ENCODE results near the gene LAMTOR4. TPM values are rescaled to one million over a fixed set of nuclear protein-coding genes. Genes with fewer than 3 reads are reported as not detected.
A peak's percentile ranks its signal among the peaks of the same experiment; 100 is the strongest.
"Not testable (repeated sequence)": the region's sequence is repeated elsewhere in the genome, so short reads cannot be mapped to it uniquely, and the experiment has no call there.

LAMTOR4 gene
- total and polyA plus RNA-seq, 12 donors: 33.1 to 266 (median 159) TPM

DNA sequence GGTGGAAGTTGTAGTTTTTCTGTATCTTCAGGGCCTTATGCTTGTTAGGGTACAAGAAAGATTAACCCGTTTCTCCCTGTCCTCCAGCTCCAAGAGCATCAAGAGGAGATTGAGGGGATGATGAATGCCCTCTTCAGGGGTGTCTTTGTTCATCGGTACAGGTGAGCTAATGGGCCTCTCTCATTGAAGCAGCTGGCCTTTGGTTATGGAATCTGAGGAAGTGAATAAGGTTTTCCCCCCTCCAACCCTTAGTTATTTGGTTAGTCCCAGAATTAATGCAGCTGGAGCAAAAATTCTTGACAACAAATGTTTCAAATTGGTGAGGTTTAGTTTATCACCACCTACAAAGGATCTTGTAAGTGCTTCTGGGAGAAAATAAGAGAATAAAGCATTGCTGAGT is 46.5 kb downstream of the LAMTOR4 start:
- no peak overlapping the region for H3K27ac ChIP-seq
- no peaks in the 10 kb centered on the region for H3K36me3 ChIP-seq (replicated peaks in 1 of 2)
- H3K4me1 ChIP-seq (replicated peaks in 1 of 2): no peaks in the 10 kb centered on the region
- 82 to 97% (median 84%) methylated on average over 2 of the region's 2 CpGs for WGBS, 4 donors
- no peak overlapping the region for H3K4me3 ChIP-seq
- H3K27me3 ChIP-seq: no peaks in the 10 kb centered on the region
- TF ChIP-seq, protein P1, sequence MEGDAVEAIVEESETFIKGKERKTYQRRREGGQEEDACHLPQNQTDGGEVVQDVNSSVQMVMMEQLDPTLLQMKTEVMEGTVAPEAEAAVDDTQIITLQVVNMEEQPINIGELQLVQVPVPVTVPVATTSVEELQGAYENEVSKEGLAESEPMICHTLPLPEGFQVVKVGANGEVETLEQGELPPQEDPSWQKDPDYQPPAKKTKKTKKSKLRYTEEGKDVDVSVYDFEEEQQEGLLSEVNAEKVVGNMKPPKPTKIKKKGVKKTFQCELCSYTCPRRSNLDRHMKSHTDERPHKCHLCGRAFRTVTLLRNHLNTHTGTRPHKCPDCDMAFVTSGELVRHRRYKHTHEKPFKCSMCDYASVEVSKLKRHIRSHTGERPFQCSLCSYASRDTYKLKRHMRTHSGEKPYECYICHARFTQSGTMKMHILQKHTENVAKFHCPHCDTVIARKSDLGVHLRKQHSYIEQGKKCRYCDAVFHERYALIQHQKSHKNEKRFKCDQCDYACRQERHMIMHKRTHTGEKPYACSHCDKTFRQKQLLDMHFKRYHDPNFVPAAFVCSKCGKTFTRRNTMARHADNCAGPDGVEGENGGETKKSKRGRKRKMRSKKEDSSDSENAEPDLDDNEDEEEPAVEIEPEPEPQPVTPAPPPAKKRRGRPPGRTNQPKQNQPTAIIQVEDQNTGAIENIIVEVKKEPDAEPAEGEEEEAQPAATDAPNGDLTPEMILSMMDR (IDR thresholded peaks at IDR 0.05): no peak
- no peak for TF ChIP-seq POLR2A (IDR thresholded peaks at IDR 0.05)
- intact Hi-C loops (cut with DNase I): no loop called here
- no peak for DNase-seq
- H3K9me3 ChIP-seq (replicated peaks in 1 of 3): no peaks in the 10 kb centered on the region

DNA sequence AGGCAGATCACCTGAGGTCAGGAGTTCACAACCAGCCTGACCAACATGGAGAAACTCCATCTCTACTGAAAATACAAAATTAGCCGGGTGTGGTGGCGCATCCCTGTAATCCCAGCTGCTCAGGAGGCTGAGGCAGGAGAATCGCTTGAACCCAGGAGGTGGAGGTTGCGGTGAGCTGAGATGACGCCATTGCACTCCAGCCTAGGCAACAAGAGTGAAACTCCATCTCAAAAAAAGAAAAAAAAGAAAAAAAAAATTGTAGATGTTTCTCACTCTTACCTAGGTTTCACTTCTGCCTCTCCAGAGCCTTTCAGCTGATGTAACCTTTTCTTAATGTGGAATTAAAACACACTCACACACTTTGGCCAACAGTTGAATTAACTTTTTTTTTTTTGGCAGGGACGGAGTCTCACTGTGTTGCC is 47.2 kb downstream of the LAMTOR4 start:
- H3K9me3 ChIP-seq (replicated peaks in 1 of 3); H3K36me3 ChIP-seq (replicated peaks in 1 of 2); intact Hi-C loops (cut with DNase I); H3K27me3 ChIP-seq; H3K27ac ChIP-seq; H3K4me1 ChIP-seq (replicated peaks in 1 of 2); H3K4me3 ChIP-seq: not testable (repeated sequence)
- WGBS, 4 donors: 91 to 97% (median 96%) methylated on average over 6 of the region's 6 CpGs
- peak in 1 of 7 donors; percentile 21 for DNase-seq

DNA sequence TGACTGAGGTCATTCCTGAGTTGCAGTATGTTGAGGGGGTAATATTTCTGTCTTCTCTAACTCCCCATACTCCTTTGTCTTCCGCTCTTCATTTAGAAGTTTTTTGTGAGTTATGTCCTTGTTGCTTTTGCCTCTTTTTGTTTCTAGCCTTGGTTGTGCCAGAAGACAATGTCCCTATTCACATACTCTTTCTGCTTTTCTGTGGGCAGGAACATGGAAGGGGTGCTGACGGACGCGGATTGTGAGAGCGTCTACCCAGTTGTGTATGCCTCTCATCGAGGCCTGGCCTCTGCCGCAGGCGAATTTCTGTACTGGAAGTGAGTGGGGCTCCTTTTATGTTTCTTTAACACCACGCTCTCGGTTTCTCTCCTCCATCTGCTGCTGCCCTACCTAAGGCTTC is 49.5 kb downstream of the LAMTOR4 start:
- Histone ChIP-seq H3K27me3 (no peaks in the 10 kb centered on the region), H3K4me3 (no peak overlapping the region), H3K36me3 (replicated peaks in 1 of 2) (no peaks in the 10 kb centered on the region), H3K27ac (no peak overlapping the region), H3K9me3 (replicated peaks in 1 of 3) (no peaks in the 10 kb centered on the region), H3K4me1 (replicated peaks in 1 of 2) (no peaks in the 10 kb centered on the region)
- 87 to 93% (median 92%) methylated on average over 10 of the region's 10 CpGs for WGBS, 4 donors
- peak in 1 of 7 donors; percentile 17 for DNase-seq
- intact Hi-C loops (cut with DNase I): no loop called here
- TF ChIP-seq, protein P1 (IDR thresholded peaks at IDR 0.05): no peak

DNA sequence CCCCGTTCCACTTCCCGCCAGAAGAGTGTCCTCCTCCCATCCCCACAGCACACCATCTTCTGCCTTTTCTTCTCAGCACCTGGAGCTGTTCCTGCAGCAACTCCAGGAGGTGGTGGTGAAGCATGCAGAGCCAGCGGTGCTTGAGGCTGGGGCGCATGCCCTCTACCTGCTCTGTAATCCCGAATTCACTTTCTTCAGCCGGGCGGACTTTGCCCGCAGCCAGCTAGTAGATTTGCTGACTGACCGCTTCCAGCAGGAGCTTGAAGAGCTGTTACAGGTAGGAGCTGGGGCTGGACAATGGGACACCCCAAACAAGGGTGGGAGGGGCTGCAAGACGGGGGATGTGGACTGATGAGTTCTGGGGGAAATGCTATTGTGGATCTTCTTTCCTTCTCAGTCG is 52.0 kb downstream of the LAMTOR4 start:
- no peaks in the 10 kb centered on the region for H3K9me3 ChIP-seq (replicated peaks in 1 of 3)
- no peaks in the 10 kb centered on the region for H3K27me3 ChIP-seq
- no peaks in the 10 kb centered on the region for H3K36me3 ChIP-seq (replicated peaks in 1 of 2)
- WGBS, 4 donors: 91 to 95% (median 92%) methylated on average over 11 of the region's 11 CpGs
- no peak overlapping the region for H3K4me3 ChIP-seq
- TF ChIP-seq, protein P1 (IDR thresholded peaks at IDR 0.05): no peak
- TF ChIP-seq POLR2A (IDR thresholded peaks at IDR 0.05): no peak
- no peak for DNase-seq
- H3K27ac ChIP-seq: no peak overlapping the region
- intact Hi-C loops (cut with DNase I): no loop called here
- no peaks in the 10 kb centered on the region for H3K4me1 ChIP-seq (replicated peaks in 1 of 2)

Small RNAs within 50 kb of the gene (microRNA-seq; reads per million reads assigned to microRNA genes)
- gene MIR4658: 0.45 to 0.76 (median 0.57) reads per million in 3 donors

Other genes with a start within 250 kb of the LAMTOR4 start
- gene TRIM4, start 229.4 kb upstream of the LAMTOR4 start, total RNA-seq: 10 to 100 TPM; 30.7 to 57.0 (median 37.5) TPM
- gene TRIM4, start 229.4 kb upstream of the LAMTOR4 start, polyA plus RNA-seq: 10 to 100 TPM; 17.2 to 52.9 (median 19.5) TPM
- under 1 TPM in 1 of 9 donors, not detected in 8; 0.11 TPM for gene GJC3, start 219.3 kb upstream of the LAMTOR4 start, total RNA-seq
- gene GJC3, start 219.3 kb upstream of the LAMTOR4 start, polyA plus RNA-seq: under 1 TPM; 0.27 to 0.40 (median 0.34) TPM
- gene AZGP1, start 172.9 kb upstream of the LAMTOR4 start, total RNA-seq: 1 to 10 TPM in 5 of 9 donors, under 1 TPM in 2, not detected in 2; 0.50 to 3.1 (median 1.8) TPM
- 10 to 100 TPM in 1 of 3 donors, 1 to 10 TPM in 1, under 1 TPM in 1; 0.88 to 29.7 (median 3.9) TPM for gene AZGP1, start 172.9 kb upstream of the LAMTOR4 start, polyA plus RNA-seq
- 100 to 1,000 TPM in 2 of 9 donors, 10 to 100 TPM in 7; 35.2 to 134 (median 57.8) TPM for gene ZKSCAN1, start 133.3 kb upstream of the LAMTOR4 start, total RNA-seq
- 10 to 100 TPM; 20.3 to 46.6 (median 38.7) TPM for gene ZKSCAN1, start 133.3 kb upstream of the LAMTOR4 start, polyA plus RNA-seq
- 10 to 100 TPM in 8 of 9 donors, 1 to 10 TPM in 1; 10.0 to 22.7 (median 14.7) TPM for gene ZSCAN21, start 99.1 kb upstream of the LAMTOR4 start, total RNA-seq
- gene ZSCAN21, start 99.1 kb upstream of the LAMTOR4 start, polyA plus RNA-seq: 10 to 100 TPM; 11.2 to 14.9 (median 12.5) TPM
- gene ZNF3, start 67.2 kb upstream of the LAMTOR4 start, total RNA-seq: 10 to 100 TPM; 13.2 to 47.3 (median 22.2) TPM
- 10 to 100 TPM; 17.4 to 25.5 (median 23.2) TPM for gene ZNF3, start 67.2 kb upstream of the LAMTOR4 start, polyA plus RNA-seq
- gene COPS6, start 59.9 kb upstream of the LAMTOR4 start, total RNA-seq: 100 to 1,000 TPM in 5 of 9 donors, 10 to 100 TPM in 4; 25.5 to 130 (median 101) TPM
- 100 to 1,000 TPM; 135 to 194 (median 187) TPM for gene COPS6, start 59.9 kb upstream of the LAMTOR4 start, polyA plus RNA-seq
- 10 to 100 TPM; 13.6 to 51.0 (median 28.3) TPM for gene MCM7, start 47.5 kb upstream of the LAMTOR4 start, total RNA-seq
- 10 to 100 TPM; 12.2 to 72.3 (median 52.4) TPM for gene MCM7, start 47.5 kb upstream of the LAMTOR4 start, polyA plus RNA-seq
- 10 to 100 TPM in 7 of 9 donors, 1 to 10 TPM in 2; 9.6 to 24.0 (median 15.9) TPM for gene AP4M1, start 47.3 kb upstream of the LAMTOR4 start, total RNA-seq
- 10 to 100 TPM in 2 of 3 donors, 1 to 10 TPM in 1; 9.6 to 30.1 (median 23.5) TPM for gene AP4M1, start 47.3 kb upstream of the LAMTOR4 start, polyA plus RNA-seq
- 100 to 1,000 TPM in 1 of 9 donors, 10 to 100 TPM in 8; 16.0 to 141 (median 70.7) TPM for gene TAF6, start 29.6 kb upstream of the LAMTOR4 start, total RNA-seq
- gene TAF6, start 29.6 kb upstream of the LAMTOR4 start, polyA plus RNA-seq: 10 to 100 TPM; 41.3 to 69.4 (median 67.9) TPM
- gene CNPY4, start 29.3 kb upstream of the LAMTOR4 start, total RNA-seq: 10 to 100 TPM; 14.0 to 46.5 (median 23.3) TPM
- gene CNPY4, start 29.3 kb upstream of the LAMTOR4 start, polyA plus RNA-seq: 10 to 100 TPM; 16.5 to 28.1 (median 27.3) TPM
- gene MBLAC1, start 22.0 kb upstream of the LAMTOR4 start, total RNA-seq: 1 to 10 TPM; 1.5 to 7.0 (median 3.5) TPM
- 1 to 10 TPM in 2 of 3 donors, under 1 TPM in 1; 0.38 to 4.2 (median 2.7) TPM for gene MBLAC1, start 22.0 kb upstream of the LAMTOR4 start, polyA plus RNA-seq
- gene TRAPPC14, start 9.8 kb downstream of the LAMTOR4 start, total RNA-seq: 10 to 100 TPM in 7 of 9 donors, 1 to 10 TPM in 2; 4.3 to 23.7 (median 16.9) TPM
- 10 to 100 TPM; 10.2 to 57.7 (median 47.5) TPM for gene TRAPPC14, start 9.8 kb downstream of the LAMTOR4 start, polyA plus RNA-seq
- gene GAL3ST4, start 19.7 kb downstream of the LAMTOR4 start, total RNA-seq: 10 to 100 TPM in 2 of 9 donors, 1 to 10 TPM in 6, under 1 TPM in 1; 0.78 to 14.3 (median 8.0) TPM
- gene GAL3ST4, start 19.7 kb downstream of the LAMTOR4 start, polyA plus RNA-seq: 1 to 10 TPM; 3.4 to 4.0 (median 3.5) TPM
- 1 to 10 TPM in 5 of 9 donors, under 1 TPM in 4; 0.35 to 4.3 (median 1.1) TPM for gene GPC2, start 28.5 kb downstream of the LAMTOR4 start, total RNA-seq
- gene GPC2, start 28.5 kb downstream of the LAMTOR4 start, polyA plus RNA-seq: 1 to 10 TPM in 2 of 3 donors, under 1 TPM in 1; 0.05 to 1.2 (median 1.1) TPM
- 1 to 10 TPM in 4 of 9 donors, under 1 TPM in 5; 0.26 to 3.1 (median 0.95) TPM for gene STAG3, start 29.0 kb downstream of the LAMTOR4 start, total RNA-seq
- 1 to 10 TPM in 2 of 3 donors, under 1 TPM in 1; 0.77 to 3.3 (median 2.1) TPM for gene STAG3, start 29.0 kb downstream of the LAMTOR4 start, polyA plus RNA-seq
- gene PVRIG, start 71.0 kb downstream of the LAMTOR4 start, total RNA-seq: 1 to 10 TPM in 3 of 9 donors, under 1 TPM in 5, not detected in 1; 0.21 to 1.8 (median 0.56) TPM
- gene PVRIG, start 71.0 kb downstream of the LAMTOR4 start, polyA plus RNA-seq: under 1 TPM in 2 of 3 donors, not detected in 1; 0.34 to 0.56 TPM
- not detected for gene SPDYE3, start 158.8 kb downstream of the LAMTOR4 start, total RNA-seq
- under 1 TPM in 1 of 3 donors, not detected in 2; 0.16 TPM for gene SPDYE3, start 158.8 kb downstream of the LAMTOR4 start, polyA plus RNA-seq
- gene PILRB, start 209.2 kb downstream of the LAMTOR4 start, total RNA-seq: 100 to 1,000 TPM in 1 of 9 donors, 10 to 100 TPM in 7, 1 to 10 TPM in 1; 8.7 to 115 (median 28.1) TPM
- 100 to 1,000 TPM in 2 of 3 donors, 10 to 100 TPM in 1; 10.4 to 403 (median 296) TPM for gene PILRB, start 209.2 kb downstream of the LAMTOR4 start, polyA plus RNA-seq
- 10 to 100 TPM in 5 of 9 donors, 1 to 10 TPM in 4; 3.2 to 18.9 (median 12.2) TPM for gene PILRA, start 224.6 kb downstream of the LAMTOR4 start, total RNA-seq
- 10 to 100 TPM in 2 of 3 donors, 1 to 10 TPM in 1; 5.1 to 17.3 (median 11.9) TPM for gene PILRA, start 224.6 kb downstream of the LAMTOR4 start, polyA plus RNA-seq

Data from adrenal gland (tissue), 12 donors.